HCT116 (cell line): Measurements from ENCODE around the gene FNDC3B. TPM values are rescaled to one million over a fixed set of nuclear protein-coding genes. Genes with fewer than 3 reads are reported as not detected.

Experiments
- ATAC-seq: fragments of 200-7000 bp; cut with Tn5 transposase; 2 replicates; pipeline ENCODE4 v1.9.1; 2020; ENCODE audit warnings: mild to moderate bottlenecking, moderate library complexity
- BruUV-seq: library from RNA; stranded (reverse); fragments of 400-500 nt; replicated peaks from 2 replicates; lab custom pipeline; 2021; lab: Mats Ljungman, UMichigan
- CTCF ChIA-PET: fragments of 300-600 bp; sonication (Branson Sonifier 250); formaldehyde crosslinking; loops from one replicate; lab custom pipeline; 2021; ENCODE audit warnings: antibody characterized with exemption; lab: Charles Lee
- POLR2A ChIA-PET: fragments of 300-600, 350-600 bp; sonication (Branson Sonifier 250); formaldehyde crosslinking; loops from one replicate; lab custom pipeline; 2021; ENCODE audit warnings: antibody characterized with exemption; lab: Charles Lee
- RAD21 ChIA-PET, 2 experiments: fragments of 300-600 bp; sonication (Branson Sonifier 250); formaldehyde crosslinking; loops; one replicate each; lab custom pipeline; 2023; ENCODE audit warnings: low total read pairs in 2 of 2; ENCODE audit not compliant: uncharacterized antibody in 2 of 2, unreplicated experiment in 2 of 2, low non-redundant PET in 1 of 2; lab: Charles Lee
- DNase-seq: peaks from one replicate; pipeline ENCODE4 v3.0.0-alpha.2; 2010; ENCODE audit warnings: low read depth, low spot score
- H2AFZ ChIP-seq: fragments of 200-600 bp; shearing (Covaris generic), sonication (generic); 2 replicates; pipeline ENCODE4 v1.6.1; 2017; ENCODE audit warnings: low read depth, mixed run types, mixed read lengths, antibody characterized with exemption, low read length; ENCODE audit not compliant: poor library complexity, severe bottlenecking
- H3K27ac ChIP-seq: 2 replicates; pipeline ENCODE4 v1.5.1; 2012; ENCODE audit warnings: low read depth, low read length
- H3K27me3 ChIP-seq: fragments of 200-600 bp; sonication (generic); 2 replicates; pipeline ENCODE4 v1.6.1; 2016; ENCODE audit warnings: mixed run types, low read length, mixed read lengths; ENCODE audit not compliant: insufficient read depth
- H3K36me3 ChIP-seq, 2 experiments: fragments of 200-500 bp in 1 of 2; fragments of 200-600 bp in 1 of 2; sonication (Bioruptor generic) in 1 of 2; sonication (generic) in 1 of 2; 2 replicates each; pipeline versions ENCODE4 v1.5.1 to v1.6.1; 2014 to 2016; ENCODE audit warnings: low read length in 2 of 2, inconsistent platforms in 1 of 2, mixed read lengths in 1 of 2, mixed run types in 1 of 2; ENCODE audit not compliant: insufficient read depth in 2 of 2, control insufficient read depth in 1 of 2
- H3K4me1 ChIP-seq, 2 experiments: fragments of 200-600 bp in 1 of 2; sonication (generic) in 1 of 2; 2 replicates each; pipeline versions ENCODE4 v1.5.1 to v1.6.1; 2012 to 2017; ENCODE audit warnings: low read length in 2 of 2, inconsistent platforms in 1 of 2, mild to moderate bottlenecking in 1 of 2, mixed read lengths in 1 of 2, mixed run types in 1 of 2, moderate library complexity in 1 of 2; ENCODE audit not compliant: insufficient read depth in 2 of 2, control insufficient read depth in 1 of 2
- H3K4me2 ChIP-seq: fragments of 200-600 bp; sonication (generic); 2 replicates; pipeline ENCODE4 v1.6.1; 2017; ENCODE audit warnings: mixed run types, low read length, mixed read lengths
- H3K4me3 ChIP-seq, 2 experiments: fragments of 200-600 bp in 1 of 2; sonication (generic) in 1 of 2; replicated peaks in 1 of 2; 2 replicates each; pipeline ENCODE4 v1.5.1; 2011 to 2016; ENCODE audit warnings: low read length in 2 of 2, control low read depth in 1 of 2, low read depth in 1 of 2, mild to moderate bottlenecking in 1 of 2, mixed read lengths in 1 of 2, mixed run types in 1 of 2
- H3K79me2 ChIP-seq: fragments of 200-600 bp; sonication (generic); 2 replicates; pipeline ENCODE4 v1.6.1; 2017; ENCODE audit warnings: mild to moderate bottlenecking, mixed run types, low read length, moderate library complexity, mixed read lengths; ENCODE audit not compliant: insufficient read depth
- H3K9ac ChIP-seq: fragments of 200-600 bp; sonication (generic); 2 replicates; pipeline ENCODE4 v1.6.1; 2016; ENCODE audit warnings: low read length, mixed read lengths
- H3K9me2 ChIP-seq: fragments of 200-600 bp; sonication (generic), shearing (Covaris generic); 2 replicates; pipeline ENCODE4 v1.6.1; 2017; ENCODE audit warnings: mixed run types, mild to moderate bottlenecking, moderate library complexity; ENCODE audit not compliant: insufficient read depth
- H3K9me3 ChIP-seq, 2 experiments: fragments of 200-500 bp in 1 of 2; fragments of 200-600 bp in 1 of 2; sonication (Bioruptor generic) in 1 of 2; sonication (generic) in 1 of 2; 2 replicates each; pipeline ENCODE4 v1.6.1; 2014 to 2017; ENCODE audit warnings: low read length in 2 of 2, mixed read lengths in 2 of 2, inconsistent platforms in 1 of 2, low read depth in 1 of 2, mild to moderate bottlenecking in 1 of 2, mixed run types in 1 of 2, moderate library complexity in 1 of 2; ENCODE audit not compliant: control insufficient read depth in 1 of 2, insufficient read depth in 1 of 2
- H4K20me1 ChIP-seq: fragments of 200-600 bp; sonication (generic), shearing (Covaris generic); 2 replicates; pipeline ENCODE4 v1.6.1; 2017; ENCODE audit warnings: mixed run types, mild to moderate bottlenecking, moderate library complexity; ENCODE audit not compliant: insufficient read depth
- CEBPB ChIP-seq: IDR thresholded peaks from 2 replicates; pipeline ENCODE4 v1.6.1; 2012; ENCODE audit warnings: low read depth
- EGR1 ChIP-seq: IDR thresholded peaks from 2 replicates; pipeline ENCODE4 v1.6.1; 2012; ENCODE audit warnings: low read depth
- EZH2 ChIP-seq: fragments of 200-600 bp; sonication (generic); IDR thresholded peaks from 2 replicates; pipeline ENCODE4 v1.6.1; 2017; ENCODE audit warnings: antibody characterized with exemption, mixed run types
- POLR2A ChIP-seq: IDR thresholded peaks from 2 replicates; pipeline ENCODE4 v1.7.0; 2011; ENCODE audit warnings: borderline replicate concordance; ENCODE audit not compliant: insufficient read depth, insufficient read length; ENCODE audit errors: extremely low read depth
- RAD21 ChIP-seq: IDR thresholded peaks from 2 replicates; pipeline ENCODE4 v1.6.1; 2012; ENCODE audit warnings: low read depth, mild to moderate bottlenecking
- REST ChIP-seq: IDR thresholded peaks from 2 replicates; pipeline ENCODE4 v1.6.1; 2012; ENCODE audit warnings: low read depth
- SRF ChIP-seq: IDR thresholded peaks from 2 replicates; pipeline ENCODE4 v1.6.1; 2012; ENCODE audit warnings: low read depth
- TCF7L2 ChIP-seq: IDR thresholded peaks from 2 replicates; pipeline ENCODE4 v1.7.0; 2011; ENCODE audit warnings: borderline replicate concordance, inconsistent platforms; ENCODE audit not compliant: insufficient read depth, insufficient read length; ENCODE audit errors: extremely low read depth
- ZBTB33 ChIP-seq: IDR thresholded peaks from 2 replicates; pipeline ENCODE4 v1.6.1; 2011; ENCODE audit warnings: mild to moderate bottlenecking, low read length, moderate library complexity; ENCODE audit not compliant: insufficient replicate concordance; ENCODE audit errors: extremely low read depth
- ZNF274 ChIP-seq: fragments of 200-500 bp; sonication (Bioruptor generic); IDR thresholded peaks from 2 replicates; pipeline ENCODE4 v1.6.1; 2014; ENCODE audit warnings: mild to moderate bottlenecking, low read depth, low read length, inconsistent platforms
- intact Hi-C: fragments of 100-400 bp; cut with micrococcal nuclease; formaldehyde crosslinking; loops from 2 replicates; pipeline ENCODE4 v1.10.0; 2022
- total RNA-seq: library from RNA; stranded (reverse); gene quantifications from one replicate; pipeline ENCODE4 v1.2.1, GENCODE V29; 2021; ENCODE audit not compliant: unreplicated experiment
- TF ChIP-seq, protein P1 (sequence below): IDR thresholded peaks from 2 replicates; pipeline ENCODE4 v1.6.1; 2012
- TF ChIP-seq, protein P2 (sequence below): IDR thresholded peaks from 2 replicates; pipeline ENCODE4 v1.6.1; 2012

The FNDC3B gene
- total RNA-seq, 1 experiment from 2014 or later = 45.7 TPM

- Histone ChIP-seq H4K20me1 (no peaks in the 10 kb centered on the region), H3K9ac (no peak overlapping the region), H2AFZ (no peak overlapping the region), H3K9me2 (no peaks in the 10 kb centered on the region), H3K79me2 (no peaks in the 10 kb centered on the region), H3K27ac (no peak overlapping the region), H3K36me3 (no peaks in the 10 kb centered on the region; a peak in 1 of 4 replicates), H3K9me3 (no peaks in the 10 kb centered on the region), H3K27me3 (no peaks in the 10 kb centered on the region), H3K4me2 (no peak overlapping the region), H3K4me1 (peaks cover 0 to 23% of the 10 kb centered on the region in 2 experiments; a peak in 2 of 4 replicates), H3K4me3 (no peak overlapping the region)
- ChIA-PET POLR2A (no interaction called here), RAD21 (no interaction called here), CTCF (no interaction called here)
- DNase-seq (no peak), ATAC-seq (no peak)
- no TSS peak for BruUV-seq
- intact Hi-C loops = no loop called here
- TF ChIP-seq TCF7L2 (no peak), RAD21 (no peak), CEBPB (no peak), ZBTB33 (no peak), SRF (no peak), POLR2A (no peak), EZH2 (no peak), ZNF274 (no peak), EGR1 (no peak), REST (no peak)
- TF ChIP-seq, protein P1, sequence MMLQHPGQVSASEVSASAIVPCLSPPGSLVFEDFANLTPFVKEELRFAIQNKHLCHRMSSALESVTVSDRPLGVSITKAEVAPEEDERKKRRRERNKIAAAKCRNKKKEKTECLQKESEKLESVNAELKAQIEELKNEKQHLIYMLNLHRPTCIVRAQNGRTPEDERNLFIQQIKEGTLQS = no peak
- TF ChIP-seq, protein P2, sequence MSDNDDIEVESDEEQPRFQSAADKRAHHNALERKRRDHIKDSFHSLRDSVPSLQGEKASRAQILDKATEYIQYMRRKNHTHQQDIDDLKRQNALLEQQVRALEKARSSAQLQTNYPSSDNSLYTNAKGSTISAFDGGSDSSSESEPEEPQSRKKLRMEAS = no peak
Measured at GRCh38 chr3:172302203-172302602, 262.8 kb downstream of the FNDC3B start.
